GM21423 (cell line): ENCODE data around the gene FAM193B.

Experiments
- ATAC-seq: cut with Tn5 transposase; IDR thresholded peaks from one replicate; pipeline ENCODE4 v1.9.1; 2021; ENCODE audit warnings: mild to moderate bottlenecking, moderate library complexity; ENCODE audit not compliant: unreplicated experiment

The FAM193B gene

GRCh38 chr5:177501874-177502678 is 52.3 kb downstream of the FAM193B start:
- peak; percentile 26 for ATAC-seq

GRCh38 chr5:177500685-177501522 is 53.5 kb downstream of the FAM193B start:
- ATAC-seq = no peak

- ATAC-seq = no peak
Measured at GRCh38 chr5:177499842-177500241, 54.5 kb downstream of the FAM193B start.

- ATAC-seq = no peak
Measured at GRCh38 chr5:177498013-177498787, 56.2 kb downstream of the FAM193B start.

- ATAC-seq = peak; percentile 72
Measured at GRCh38 chr5:177497292-177498012, 56.9 kb downstream of the FAM193B start, which contains the start of gene PDLIM7. TSS of gene PDLIM7 (minus strand) at chr5:177497604. CDS start at chr5:177496512, 1,092 bp downstream.

- ATAC-seq = no peak
Measured at GRCh38 chr5:177496727-177497291, 57.6 kb downstream of the FAM193B start.

- ATAC-seq = no peak
Measured at GRCh38 chr5:177496070-177496726, 58.2 kb downstream of the FAM193B start.

- no peak for ATAC-seq
Measured at GRCh38 chr5:177495243-177496060, 58.9 kb downstream of the FAM193B start.

- ATAC-seq = no peak
Measured at GRCh38 chr5:177494346-177495195, 59.8 kb downstream of the FAM193B start.

- no peak for ATAC-seq
Measured at GRCh38 chr5:177493795-177494345, 60.5 kb downstream of the FAM193B start.

- ATAC-seq = no peak
Measured at GRCh38 chr5:177492841-177493240, 61.5 kb downstream of the FAM193B start.

- ATAC-seq = no peak
Measured at GRCh38 chr5:177491983-177492746, 62.2 kb downstream of the FAM193B start.

GRCh38 chr5:177491429-177491945 is 62.9 kb downstream of the FAM193B start:
- ATAC-seq = no peak

GRCh38 chr5:177490992-177491391 is 63.4 kb downstream of the FAM193B start:
- no peak for ATAC-seq

GRCh38 chr5:177490311-177490991 is 63.9 kb downstream of the FAM193B start:
- no peak for ATAC-seq
